Stomach smooth muscle (tissue), 2 donors: ENCODE results near the gene ILK.

Experiments
- H3K27ac ChIP-seq: one replicate; pipeline ENCODE4 v1.7.0; 2013; ENCODE audit warnings: mild to moderate bottlenecking, low read length, inconsistent platforms
- H3K27me3 ChIP-seq, 2 donors: one replicate each; pipeline ENCODE4 v1.7.0; 2013; ENCODE audit warnings: low read length in 2 of 2; ENCODE audit not compliant: insufficient read depth in 2 of 2, control insufficient read depth in 1 of 2
- H3K36me3 ChIP-seq, 2 donors: one replicate each; pipeline ENCODE4 v1.7.0; 2013; ENCODE audit warnings: low read length in 2 of 2; ENCODE audit not compliant: control insufficient read depth in 2 of 2, insufficient read depth in 2 of 2
- H3K4me1 ChIP-seq: one replicate; pipeline ENCODE4 v1.7.0; 2013; ENCODE audit warnings: low read length; ENCODE audit not compliant: control insufficient read depth, insufficient read depth
- H3K4me3 ChIP-seq, 2 donors: one replicate each; pipeline ENCODE4 v1.7.0; 2013; ENCODE audit warnings: low read length in 2 of 2
- H3K9ac ChIP-seq, 2 donors: one replicate each; pipeline ENCODE4 v1.7.0; 2013; ENCODE audit warnings: low read length in 2 of 2, mild to moderate bottlenecking in 1 of 2
- H3K9me3 ChIP-seq, 2 donors: one replicate each; pipeline ENCODE4 v1.7.0; 2013; ENCODE audit warnings: low read length in 2 of 2; ENCODE audit not compliant: control insufficient read depth in 2 of 2
- donor health status: healthy.
- donor health status: Pancreatic carcinoma.

ILK gene

DNA sequence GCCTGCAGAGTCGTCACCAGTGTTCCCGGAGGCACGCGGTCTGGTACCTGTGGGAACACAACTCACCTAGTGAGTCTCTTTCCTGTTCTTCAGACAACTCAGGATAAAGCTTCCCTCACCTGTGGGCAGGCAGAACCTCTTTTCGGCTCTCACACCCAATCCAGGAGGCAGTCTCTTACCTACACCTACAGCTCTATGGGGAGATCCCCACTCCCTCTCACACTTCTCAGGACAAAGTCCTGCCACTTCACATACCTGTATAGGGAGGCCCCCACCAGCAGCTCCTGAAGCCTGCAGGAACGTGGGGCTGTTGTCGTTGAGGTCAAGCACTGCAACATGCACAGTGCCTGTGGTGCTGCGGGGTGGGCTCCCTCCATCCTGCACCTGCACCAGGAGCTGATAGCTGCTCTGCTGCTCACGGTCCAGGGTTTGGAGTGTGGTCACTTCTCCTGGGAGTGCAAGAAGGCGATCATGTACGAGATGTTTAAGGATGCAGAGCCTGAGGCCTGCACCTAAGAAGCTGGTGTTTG, 27.9 kb downstream of the ILK start:
- Histone ChIP-seq H3K9ac (no peak overlapping the region), H3K36me3 (peaks cover 53 to 54% of the 10 kb centered on the region in 2 donors), H3K27ac (no peak overlapping the region), H3K4me1 (peaks cover 19% of the 10 kb centered on the region), H3K9me3 (no peaks in the 10 kb centered on the region), H3K27me3 (no peaks in the 10 kb centered on the region), H3K4me3 (no peak overlapping the region)

DNA sequence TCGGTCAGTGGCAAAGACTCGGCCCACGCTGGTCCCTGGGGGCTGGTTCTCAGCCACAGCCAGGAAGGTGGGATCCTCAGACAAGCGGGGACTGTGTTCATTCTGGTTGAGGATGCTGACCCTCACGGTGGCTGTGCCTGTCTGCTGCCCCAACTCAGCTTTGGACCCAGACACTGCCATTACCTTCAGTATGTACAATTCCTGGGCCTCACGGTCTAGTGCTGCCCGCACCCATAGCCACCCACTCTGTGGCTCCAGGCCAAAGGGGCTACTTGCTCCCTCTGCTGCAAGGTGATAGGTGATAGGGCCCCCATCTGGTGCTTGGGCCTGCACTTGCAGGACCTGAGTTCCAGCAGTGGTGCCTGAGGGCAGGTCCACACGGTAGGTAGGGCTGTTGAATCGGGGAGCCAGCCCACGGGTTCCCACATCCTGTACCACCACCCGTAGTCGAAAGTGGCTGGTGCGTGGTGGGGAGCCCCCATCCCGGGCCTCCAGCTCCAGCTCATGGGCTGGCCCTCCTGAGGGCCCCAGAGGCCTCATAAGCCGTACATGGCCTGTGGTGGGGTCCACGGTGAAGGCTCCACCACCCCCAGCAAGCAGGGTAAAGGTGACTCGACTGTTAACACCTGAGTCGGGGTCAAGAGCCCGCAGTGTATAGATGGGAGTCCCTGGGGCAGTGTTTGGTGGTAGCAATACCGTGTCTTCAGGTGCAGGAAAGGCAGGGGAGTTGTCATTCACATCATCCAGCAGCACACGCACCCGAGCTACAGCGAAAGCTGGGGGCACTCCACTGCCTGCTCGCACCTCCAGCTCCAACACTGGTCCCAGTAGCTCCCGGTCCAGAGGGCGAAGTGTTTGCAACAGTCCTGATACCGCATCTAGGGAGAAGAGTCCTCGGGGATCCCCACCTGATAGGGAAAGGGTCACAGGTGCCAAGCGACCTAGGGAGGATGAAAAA, 28.8 kb downstream of the ILK start:
- Histone ChIP-seq H3K4me1 (peaks cover 24% of the 10 kb centered on the region), H3K27me3 (no peaks in the 10 kb centered on the region), H3K9ac (no peak overlapping the region), H3K9me3 (no peaks in the 10 kb centered on the region), H3K36me3 (peaks cover 43 to 45% of the 10 kb centered on the region in 2 donors), H3K27ac (no peak overlapping the region), H3K4me3 (no peak overlapping the region)

- Histone ChIP-seq H3K36me3 (peaks cover 35 to 38% of the 10 kb centered on the region in 2 donors), H3K9ac (peak overlapping the region in 1 of 2 donors; percentile 13), H3K4me1 (peaks cover 36% of the 10 kb centered on the region), H3K4me3 (no peak overlapping the region), H3K27me3 (no peaks in the 10 kb centered on the region), H3K27ac (no peak overlapping the region), H3K9me3 (no peaks in the 10 kb centered on the region)
Measured at GRCh38 chr11:6633422-6634408, 30.1 kb downstream of the ILK start.

- Histone ChIP-seq H3K9ac (peak overlapping the region in 1 of 2 donors; percentile 4), H3K36me3 (peaks cover 31 to 32% of the 10 kb centered on the region in 2 donors), H3K4me3 (no peak overlapping the region), H3K9me3 (no peaks in the 10 kb centered on the region), H3K4me1 (peaks cover 44% of the 10 kb centered on the region), H3K27me3 (no peaks in the 10 kb centered on the region), H3K27ac (peak overlapping the region; percentile 58)
Measured at GRCh38 chr11:6634534-6634933, 31.0 kb downstream of the ILK start.

DNA sequence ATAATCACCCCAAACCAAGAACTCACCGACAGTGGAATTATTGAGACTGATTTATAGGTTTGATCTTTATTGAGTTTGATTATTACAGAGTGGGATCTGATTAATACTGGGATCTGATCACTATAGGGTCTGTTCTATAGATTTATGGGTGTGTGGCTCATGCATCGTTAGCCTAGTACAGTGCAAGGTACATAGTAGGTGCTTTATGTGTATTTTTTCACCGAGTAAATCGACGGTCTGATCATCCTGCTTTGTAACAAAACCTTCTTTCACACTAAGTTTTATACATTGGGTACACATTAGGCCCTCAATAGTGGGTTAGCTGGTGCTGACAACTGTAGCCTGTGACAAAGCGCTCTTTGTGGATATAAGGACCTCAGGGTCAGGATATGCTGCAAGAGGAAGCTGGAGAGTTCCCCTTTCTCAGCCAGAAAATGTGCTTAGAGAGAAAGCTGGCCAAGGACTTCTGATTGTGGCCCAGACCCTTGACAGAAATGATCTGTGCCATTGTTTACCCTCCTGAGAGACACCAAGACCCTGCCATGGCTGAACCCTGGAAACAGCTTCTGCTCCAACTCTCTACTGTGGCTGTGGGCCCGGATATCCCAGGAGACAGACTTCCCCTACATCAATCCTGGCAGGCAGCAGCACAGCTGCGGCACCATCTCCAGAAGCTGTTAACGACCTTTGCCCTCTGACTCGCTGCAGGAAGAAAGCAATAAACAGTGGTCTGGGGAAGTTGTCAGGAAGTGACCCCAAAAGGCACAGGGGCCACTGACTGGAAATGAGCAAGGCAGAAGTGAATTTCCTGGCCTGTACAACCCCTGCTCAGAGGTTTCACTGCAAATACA, 31.7 kb downstream of the ILK start:
- Histone ChIP-seq H3K9me3 (no peaks in the 10 kb centered on the region), H3K27me3 (no peaks in the 10 kb centered on the region), H3K4me1 (peaks cover 46% of the 10 kb centered on the region), H3K36me3 (peaks cover 34 to 35% of the 10 kb centered on the region in 2 donors), H3K4me3 (peak overlapping the region in 1 of 2 donors; percentile 35), H3K27ac (peak overlapping the region; percentile 58), H3K9ac (peak overlapping the region; percentile 1 to 4)

DNA sequence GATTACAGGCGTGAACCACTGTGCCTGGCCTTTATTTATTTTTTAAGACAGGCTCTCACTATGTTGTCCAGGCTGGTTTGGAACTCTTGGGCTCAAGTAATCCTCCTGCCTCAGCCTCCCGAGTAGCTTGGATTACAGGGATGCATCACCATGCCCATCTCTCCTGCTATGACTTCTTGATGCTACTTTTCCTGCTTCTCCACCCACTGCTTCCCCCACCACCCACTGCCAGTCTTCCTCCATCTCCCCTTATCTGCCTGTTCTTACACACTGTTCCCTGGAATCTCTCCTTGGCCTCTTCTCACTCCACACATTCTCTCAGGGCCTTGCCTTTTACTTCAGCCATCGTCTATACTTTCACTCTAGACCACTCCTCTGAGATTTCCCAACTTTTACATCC, 32.9 kb downstream of the ILK start:
- Histone ChIP-seq H3K4me3 (no peak overlapping the region), H3K9ac (no peak overlapping the region), H3K9me3 (no peaks in the 10 kb centered on the region), H3K27ac (peak overlapping the region; percentile 62), H3K4me1 (peaks cover 48% of the 10 kb centered on the region), H3K36me3 (peaks cover 36% of the 10 kb centered on the region in 2 donors), H3K27me3 (no peaks in the 10 kb centered on the region)

DNA sequence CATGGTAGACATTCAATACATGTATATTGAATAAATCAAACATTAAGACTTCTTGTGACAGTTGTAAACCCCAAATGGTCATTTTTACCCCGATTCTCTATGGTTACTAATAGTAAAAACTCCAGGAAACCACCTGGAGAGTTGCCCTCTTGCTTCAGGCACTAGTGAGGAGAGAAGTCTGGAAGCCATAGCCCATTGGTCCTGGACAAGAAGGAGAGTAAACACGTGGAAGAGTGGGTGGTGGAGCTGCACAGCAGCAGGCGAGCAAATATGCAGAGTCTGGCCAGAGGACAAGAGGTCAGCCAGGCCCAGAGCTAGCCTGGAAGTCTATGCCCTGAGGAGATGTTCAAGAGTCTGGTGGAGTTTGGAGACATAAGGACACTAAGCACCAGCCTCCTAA, 34.3 kb downstream of the ILK start:
- Histone ChIP-seq H3K4me1 (peaks cover 52% of the 10 kb centered on the region), H3K27ac (peak overlapping the region; percentile 62), H3K36me3 (peaks cover 22 to 24% of the 10 kb centered on the region in 2 donors)

DNA sequence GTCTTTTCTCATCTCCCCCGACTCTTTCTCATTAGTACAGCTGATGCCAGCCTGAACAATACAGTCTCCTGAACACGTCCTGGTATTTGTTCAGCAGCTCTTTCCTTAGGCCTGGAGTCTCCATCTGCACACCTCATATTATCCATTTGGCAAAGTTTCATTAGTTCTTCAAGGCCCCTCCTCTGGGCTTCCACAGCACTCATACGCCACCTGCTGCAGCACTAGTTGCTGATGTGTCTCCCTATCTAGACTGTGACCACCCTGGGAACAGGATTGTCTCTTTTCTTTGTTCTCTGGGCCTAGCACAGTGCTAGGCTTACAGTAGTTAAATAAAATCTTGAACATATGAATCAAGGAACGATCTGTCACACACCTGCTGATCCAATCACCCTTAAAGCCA, 34.9 kb downstream of the ILK start:
- Histone ChIP-seq H3K9me3 (no peaks in the 10 kb centered on the region), H3K36me3 (peaks cover 19% of the 10 kb centered on the region in 2 donors), H3K9ac (no peak overlapping the region), H3K27ac (peak overlapping the region; percentile 62), H3K4me1 (peaks cover 48% of the 10 kb centered on the region), H3K4me3 (peak overlapping the region in 1 of 2 donors; percentile 44), H3K27me3 (no peaks in the 10 kb centered on the region)

More for the DNA sequence above, 34.3 kb downstream of the ILK start:
- no peaks in the 10 kb centered on the region for H3K27me3 ChIP-seq
- H3K4me3 ChIP-seq = no peak overlapping the region
- no peak overlapping the region for H3K9ac ChIP-seq
- H3K9me3 ChIP-seq = no peaks in the 10 kb centered on the region

- Histone ChIP-seq H3K4me1 (peaks cover 43% of the 10 kb centered on the region), H3K27ac (no peak overlapping the region), H3K9ac (no peak overlapping the region), H3K27me3 (no peaks in the 10 kb centered on the region), H3K9me3 (no peaks in the 10 kb centered on the region), H3K4me3 (no peak overlapping the region), H3K36me3 (peaks cover 18 to 19% of the 10 kb centered on the region in 2 donors)
Measured at GRCh38 chr11:6640036-6640984, 36.7 kb downstream of the ILK start.
